Neutrophil (primary cell): ENCODE data around the gene KCTD15.

Source experiments
- H3K27ac ChIP-seq: fragments of 200-600 bp; sonication (generic); 2 replicates; pipeline ENCODE4 v1.5.1; 2016; ENCODE audit warnings: mild to moderate bottlenecking, moderate library complexity
- H3K27me3 ChIP-seq: fragments of 200-600 bp; sonication (generic); 2 replicates; pipeline ENCODE4 v1.6.0; 2016; ENCODE audit warnings: mild to moderate bottlenecking
- H3K36me3 ChIP-seq: fragments of 200-600 bp; sonication (generic); 2 replicates; pipeline ENCODE4 v1.5.1; 2017
- H3K4me1 ChIP-seq, 2 experiments: fragments of 200-600 bp in 1 of 2; sonication (generic) in 1 of 2; 1 replicate in 1 of 2; 2 replicates in 1 of 2; pipeline versions ENCODE4 v1.5.1 to v1.6.1; 2013 to 2016; ENCODE audit warnings: low read depth in 1 of 2, low read length in 1 of 2, mild to moderate bottlenecking in 1 of 2, moderate library complexity in 1 of 2; ENCODE audit not compliant: control insufficient read depth in 1 of 2, insufficient read depth in 1 of 2
- H3K4me3 ChIP-seq, 2 experiments: fragments of 200-600 bp in 1 of 2; sonication (generic) in 1 of 2; 1 replicate in 1 of 2; 2 replicates in 1 of 2; pipeline ENCODE4 v1.5.1; 2013 to 2016; ENCODE audit warnings: low read depth in 1 of 2, low read length in 1 of 2, mild to moderate bottlenecking in 1 of 2, moderate library complexity in 1 of 2
- H3K9me3 ChIP-seq: fragments of 200-600 bp; sonication (generic); 2 replicates; pipeline ENCODE4 v1.5.1; 2016
- CTCF ChIP-seq: fragments of 200-600 bp; sonication (generic); IDR thresholded peaks from 2 replicates; pipeline ENCODE4 v1.5.1; 2016; ENCODE audit warnings: antibody characterized with exemption

The KCTD15 gene

GRCh38 chr19:33780746-33781145 is 15.9 kb upstream of the KCTD15 start:
- Histone ChIP-seq H3K4me1 (peaks cover 0 to 7% of the 10 kb centered on the region in 2 experiments), H3K27me3 (peaks cover 56% of the 10 kb centered on the region), H3K9me3 (no peaks in the 10 kb centered on the region), H3K27ac (no peak overlapping the region), H3K36me3 (no peaks in the 10 kb centered on the region), H3K4me3 (no peak overlapping the region)
- no peak for TF ChIP-seq CTCF

GRCh38 chr19:33781415-33781935 is 15.2 kb upstream of the KCTD15 start:
- Histone ChIP-seq H3K9me3 (no peaks in the 10 kb centered on the region), H3K36me3 (no peaks in the 10 kb centered on the region), H3K4me1 (peaks cover 0 to 7% of the 10 kb centered on the region in 2 experiments), H3K27me3 (peaks cover 62% of the 10 kb centered on the region), H3K27ac (no peak overlapping the region), H3K4me3 (no peak overlapping the region)
- TF ChIP-seq CTCF: no peak

- Histone ChIP-seq H3K4me3 (no peak overlapping the region), H3K4me1 (peaks cover 0 to 7% of the 10 kb centered on the region in 2 experiments), H3K9me3 (no peaks in the 10 kb centered on the region), H3K36me3 (no peaks in the 10 kb centered on the region), H3K27ac (no peak overlapping the region), H3K27me3 (peaks cover 67% of the 10 kb centered on the region)
- no peak for TF ChIP-seq CTCF
Measured at GRCh38 chr19:33781996-33782395, 14.7 kb upstream of the KCTD15 start.

- no peaks in the 10 kb centered on the region for H3K36me3 ChIP-seq
- H3K27me3 ChIP-seq: peaks cover 66% of the 10 kb centered on the region
- H3K4me1 ChIP-seq: no peaks in the 10 kb centered on the region
- no peak overlapping the region for H3K27ac ChIP-seq
- no peaks in the 10 kb centered on the region for H3K9me3 ChIP-seq
- no peak overlapping the region for H3K4me3 ChIP-seq
- no peak for TF ChIP-seq CTCF
Measured at GRCh38 chr19:33784432-33784831, 12.2 kb upstream of the KCTD15 start.

- no peak overlapping the region for H3K4me3 ChIP-seq
- H3K27ac ChIP-seq: no peak overlapping the region
- H3K9me3 ChIP-seq: no peaks in the 10 kb centered on the region
- H3K36me3 ChIP-seq: no peaks in the 10 kb centered on the region
- H3K4me1 ChIP-seq: no peaks in the 10 kb centered on the region
- TF ChIP-seq CTCF: no peak
- H3K27me3 ChIP-seq: peaks cover 57% of the 10 kb centered on the region
Measured at GRCh38 chr19:33785795-33786194, 10.9 kb upstream of the KCTD15 start.

- Histone ChIP-seq H3K27me3 (peaks cover 76% of the 10 kb centered on the region), H3K27ac (no peak overlapping the region), H3K4me1 (no peaks in the 10 kb centered on the region), H3K4me3 (no peak overlapping the region), H3K9me3 (no peaks in the 10 kb centered on the region), H3K36me3 (no peaks in the 10 kb centered on the region)
- no peak for TF ChIP-seq CTCF
Measured at GRCh38 chr19:33788676-33789075, 8.0 kb upstream of the KCTD15 start.
